Fibroblast of villous mesenchyme (primary cell): ENCODE measurements around the gene RAD54L. TPM values are rescaled to one million over a fixed set of nuclear protein-coding genes. Genes with fewer than 3 reads are reported as not detected.

ENCODE experiments used
- DNase-seq: peaks from one replicate; pipeline ENCODE4 v3.0.0-alpha.2; 2010; ENCODE audit warnings: low read depth
- H3K4me3 ChIP-seq: 2 replicates; pipeline ENCODE4 v1.5.1; 2011; ENCODE audit warnings: low read depth, mild to moderate bottlenecking, low read length
- total RNA-seq: library from RNA; depleted of rRNA; stranded (reverse); fragments of >200 nt; gene quantifications from 2 replicates; pipeline ENCODE4 v1.2.3, GENCODE V29; 2012
- TF ChIP-seq, protein P1 (sequence below): IDR thresholded peaks from 2 replicates; pipeline ENCODE4 v1.5.1; 2012; ENCODE audit warnings: low read depth, mild to moderate bottlenecking, low read length; ENCODE audit not compliant: insufficient read depth

RAD54L gene
- total RNA-seq, 1 donor, result 3.0 TPM

DNA sequence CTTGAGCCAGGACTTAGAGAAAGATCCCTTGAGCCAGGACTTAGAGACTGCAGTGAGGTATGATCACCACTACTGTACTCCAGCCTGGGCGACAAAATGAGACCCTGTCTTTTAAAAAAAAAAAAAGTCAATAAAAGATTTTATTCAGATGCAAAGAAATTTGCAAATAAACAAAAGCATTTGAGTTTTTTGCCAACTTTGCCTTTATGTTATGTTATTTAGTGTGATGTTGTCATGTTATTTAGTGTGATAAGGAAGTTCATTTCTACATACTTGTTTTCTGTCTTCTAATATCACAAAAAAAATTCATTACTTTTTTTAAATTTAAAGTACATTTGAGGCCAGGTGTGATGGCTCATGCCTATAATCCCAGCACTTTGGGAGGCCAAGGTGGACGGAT is 9.0 kb downstream of the RAD54L start:
- TF ChIP-seq, protein P1, sequence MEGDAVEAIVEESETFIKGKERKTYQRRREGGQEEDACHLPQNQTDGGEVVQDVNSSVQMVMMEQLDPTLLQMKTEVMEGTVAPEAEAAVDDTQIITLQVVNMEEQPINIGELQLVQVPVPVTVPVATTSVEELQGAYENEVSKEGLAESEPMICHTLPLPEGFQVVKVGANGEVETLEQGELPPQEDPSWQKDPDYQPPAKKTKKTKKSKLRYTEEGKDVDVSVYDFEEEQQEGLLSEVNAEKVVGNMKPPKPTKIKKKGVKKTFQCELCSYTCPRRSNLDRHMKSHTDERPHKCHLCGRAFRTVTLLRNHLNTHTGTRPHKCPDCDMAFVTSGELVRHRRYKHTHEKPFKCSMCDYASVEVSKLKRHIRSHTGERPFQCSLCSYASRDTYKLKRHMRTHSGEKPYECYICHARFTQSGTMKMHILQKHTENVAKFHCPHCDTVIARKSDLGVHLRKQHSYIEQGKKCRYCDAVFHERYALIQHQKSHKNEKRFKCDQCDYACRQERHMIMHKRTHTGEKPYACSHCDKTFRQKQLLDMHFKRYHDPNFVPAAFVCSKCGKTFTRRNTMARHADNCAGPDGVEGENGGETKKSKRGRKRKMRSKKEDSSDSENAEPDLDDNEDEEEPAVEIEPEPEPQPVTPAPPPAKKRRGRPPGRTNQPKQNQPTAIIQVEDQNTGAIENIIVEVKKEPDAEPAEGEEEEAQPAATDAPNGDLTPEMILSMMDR, result no peak
- DNase-seq, result no peak
- H3K4me3 ChIP-seq, result no peak overlapping the region

DNA sequence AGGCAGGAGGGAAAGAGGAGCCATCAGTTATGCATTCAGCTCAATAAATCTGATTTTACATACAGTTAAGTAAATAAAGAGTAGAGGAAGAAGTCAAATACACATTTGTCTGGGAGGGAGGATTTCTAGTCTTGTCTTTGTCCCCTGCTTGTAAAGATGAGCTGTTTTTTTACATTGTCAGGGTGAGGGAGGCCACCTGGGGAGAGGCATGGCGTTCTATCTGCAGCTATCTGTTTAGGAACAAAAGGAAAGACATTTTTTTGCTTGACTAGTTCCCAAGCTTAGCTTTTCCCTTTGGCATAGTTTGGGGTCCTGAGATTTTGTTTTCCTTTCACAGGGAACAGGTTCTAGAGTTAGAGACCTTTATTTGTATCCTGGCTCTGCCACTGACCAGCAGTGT is 14.9 kb downstream of the RAD54L start:
- DNase-seq, result no peak
- H3K4me3 ChIP-seq, result no peak overlapping the region
- TF ChIP-seq, protein P1, result no peak

DNA sequence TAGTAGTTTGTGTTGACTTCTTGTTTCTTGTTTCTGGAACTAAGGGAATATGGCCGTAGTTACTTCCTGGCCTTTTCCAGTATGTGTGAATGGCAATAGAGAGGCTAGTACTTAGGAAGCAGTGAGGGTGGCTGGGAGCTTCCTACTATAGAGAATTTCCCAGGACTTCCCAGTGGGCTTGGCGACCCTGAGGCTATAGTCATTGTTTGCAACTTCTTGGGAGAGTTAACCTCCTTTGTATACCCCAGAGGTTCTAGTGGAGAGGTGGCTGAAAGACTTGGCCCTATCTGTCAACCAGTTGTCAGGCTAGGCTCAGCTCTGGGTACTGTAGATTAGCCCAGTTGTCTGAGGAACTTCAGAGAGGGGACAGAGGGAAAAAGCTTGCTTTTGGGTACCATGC is 15.6 kb downstream of the RAD54L start:
- DNase-seq, result no peak
- no peak overlapping the region for H3K4me3 ChIP-seq
- TF ChIP-seq, protein P1, result no peak

DNA sequence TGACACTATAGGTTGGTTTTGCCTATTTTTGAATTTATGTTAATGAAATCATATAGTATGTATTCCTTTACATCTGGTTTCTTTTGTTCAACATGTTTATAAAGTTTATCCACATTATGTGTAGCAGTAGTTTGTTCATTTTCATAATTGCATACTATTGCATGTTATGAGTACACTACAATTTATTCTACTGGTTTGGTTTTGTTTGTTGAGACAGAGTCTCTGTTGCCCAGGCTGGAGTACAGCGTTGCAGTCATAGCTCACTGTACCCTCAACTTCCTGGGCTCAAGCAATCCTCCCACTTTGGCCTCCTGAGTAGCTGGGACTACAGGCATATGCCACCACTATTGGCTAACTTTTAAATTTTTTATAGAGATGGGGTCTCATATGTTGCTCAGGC is 21.0 kb downstream of the RAD54L start:
- no peak overlapping the region for H3K4me3 ChIP-seq

DNA sequence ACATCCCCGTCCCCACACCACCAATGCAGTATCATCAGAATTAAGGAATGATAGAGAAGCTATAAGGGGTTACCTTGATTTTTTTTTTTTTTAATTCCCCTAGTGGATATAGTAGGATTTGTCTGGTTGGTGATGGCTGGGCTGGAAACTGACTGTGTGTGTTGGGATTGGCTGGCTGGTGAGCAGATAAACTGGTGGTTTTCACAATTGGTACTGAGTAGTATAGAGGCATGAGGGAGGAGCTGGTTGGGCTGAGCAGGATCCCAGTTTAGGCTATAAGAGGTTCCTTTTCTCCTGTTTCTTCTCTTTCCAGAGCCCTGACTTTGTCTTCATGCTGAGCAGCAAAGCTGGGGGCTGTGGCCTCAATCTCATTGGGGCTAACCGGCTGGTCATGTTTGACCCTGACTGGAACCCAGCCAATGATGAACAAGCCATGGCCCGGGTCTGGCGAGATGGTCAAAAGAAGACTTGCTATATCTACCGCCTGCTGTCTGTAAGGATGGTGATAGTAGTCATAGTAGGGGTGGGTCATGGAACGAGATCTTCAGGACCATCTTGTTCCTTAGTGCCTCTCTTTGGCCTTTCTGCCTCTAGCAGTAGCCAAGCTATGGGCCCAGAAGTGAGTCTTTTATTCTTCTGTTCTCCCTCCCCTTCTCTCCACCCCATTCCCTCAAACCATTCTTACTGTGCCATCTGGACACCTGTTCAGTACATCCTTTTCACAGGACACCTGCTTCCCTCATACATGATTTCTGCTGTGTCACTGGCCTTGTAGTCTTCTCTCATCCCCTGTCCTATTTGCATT is 26.9 kb downstream of the RAD54L start:
- TF ChIP-seq, protein P1, result no peak
- no peak for DNase-seq

More for the DNA sequence above, 21.0 kb downstream of the RAD54L start:
- TF ChIP-seq, protein P1, result no peak
- no peak for DNase-seq

DNA sequence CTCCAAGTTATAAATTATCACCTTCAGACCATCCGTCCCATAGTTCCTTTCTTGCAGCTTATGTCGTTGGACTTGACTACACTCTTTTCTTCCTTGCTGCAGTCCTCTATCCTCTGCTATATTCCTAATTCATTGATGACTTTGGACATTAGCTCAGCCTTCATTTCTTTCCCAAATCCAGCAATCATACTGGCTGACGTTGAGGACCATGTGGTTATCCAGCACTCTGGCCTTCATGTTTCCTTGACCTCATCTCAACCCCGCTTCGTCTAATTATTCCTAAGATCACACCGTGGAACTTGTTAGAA is 27.4 kb downstream of the RAD54L start:
- DNase-seq, result no peak
- TF ChIP-seq, protein P1, result no peak
- H3K4me3 ChIP-seq, result no peak overlapping the region

More for the DNA sequence above, 26.9 kb downstream of the RAD54L start:
- no peak overlapping the region for H3K4me3 ChIP-seq
